ENCODE measurements around the gene TNFSF13.

GRCh38 chr17:7575959-7576358 lies 17.4 kb downstream of the TNFSF13 start:
- no peak for TF ChIP-seq TAF1 (IDR thresholded peaks at IDR 0.05; ENCODE audit: low read depth)
- TF ChIP-seq, protein P1, sequence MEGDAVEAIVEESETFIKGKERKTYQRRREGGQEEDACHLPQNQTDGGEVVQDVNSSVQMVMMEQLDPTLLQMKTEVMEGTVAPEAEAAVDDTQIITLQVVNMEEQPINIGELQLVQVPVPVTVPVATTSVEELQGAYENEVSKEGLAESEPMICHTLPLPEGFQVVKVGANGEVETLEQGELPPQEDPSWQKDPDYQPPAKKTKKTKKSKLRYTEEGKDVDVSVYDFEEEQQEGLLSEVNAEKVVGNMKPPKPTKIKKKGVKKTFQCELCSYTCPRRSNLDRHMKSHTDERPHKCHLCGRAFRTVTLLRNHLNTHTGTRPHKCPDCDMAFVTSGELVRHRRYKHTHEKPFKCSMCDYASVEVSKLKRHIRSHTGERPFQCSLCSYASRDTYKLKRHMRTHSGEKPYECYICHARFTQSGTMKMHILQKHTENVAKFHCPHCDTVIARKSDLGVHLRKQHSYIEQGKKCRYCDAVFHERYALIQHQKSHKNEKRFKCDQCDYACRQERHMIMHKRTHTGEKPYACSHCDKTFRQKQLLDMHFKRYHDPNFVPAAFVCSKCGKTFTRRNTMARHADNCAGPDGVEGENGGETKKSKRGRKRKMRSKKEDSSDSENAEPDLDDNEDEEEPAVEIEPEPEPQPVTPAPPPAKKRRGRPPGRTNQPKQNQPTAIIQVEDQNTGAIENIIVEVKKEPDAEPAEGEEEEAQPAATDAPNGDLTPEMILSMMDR (IDR thresholded peaks at IDR 0.05; ENCODE audit: poor library complexity, severe bottlenecking) = no peak
- no peak for TF ChIP-seq EP300 (conservative IDR thresholded peaks at IDR 0.05; ENCODE audit: poor library complexity, severe bottlenecking)
- no peak for TF ChIP-seq EZH2 (IDR thresholded peaks at IDR 0.05; ENCODE audit: borderline replicate concordance, insufficient read depth, low read length, poor library complexity, severe bottlenecking)
- TF ChIP-seq RAD21 (conservative IDR thresholded peaks at IDR 0.05) = no peak
- TF ChIP-seq SMC3 (conservative IDR thresholded peaks at IDR 0.05; ENCODE audit: poor library complexity) = no peak
- TF ChIP-seq POLR2AphosphoS5 (IDR thresholded peaks at IDR 0.05) = no peak
- no peak for TF ChIP-seq REST (IDR thresholded peaks at IDR 0.05; ENCODE audit: borderline replicate concordance)
